ENCODE results near the gene LYSET.
"Not testable (repeated sequence)": the region's sequence is repeated elsewhere in the genome, so short reads cannot be mapped to it uniquely, and the experiment has no call there.

Gene LYSET, protein sequence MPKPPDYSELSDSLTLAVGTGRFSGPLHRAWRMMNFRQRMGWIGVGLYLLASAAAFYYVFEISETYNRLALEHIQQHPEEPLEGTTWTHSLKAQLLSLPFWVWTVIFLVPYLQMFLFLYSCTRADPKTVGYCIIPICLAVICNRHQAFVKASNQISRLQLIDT

DNA sequence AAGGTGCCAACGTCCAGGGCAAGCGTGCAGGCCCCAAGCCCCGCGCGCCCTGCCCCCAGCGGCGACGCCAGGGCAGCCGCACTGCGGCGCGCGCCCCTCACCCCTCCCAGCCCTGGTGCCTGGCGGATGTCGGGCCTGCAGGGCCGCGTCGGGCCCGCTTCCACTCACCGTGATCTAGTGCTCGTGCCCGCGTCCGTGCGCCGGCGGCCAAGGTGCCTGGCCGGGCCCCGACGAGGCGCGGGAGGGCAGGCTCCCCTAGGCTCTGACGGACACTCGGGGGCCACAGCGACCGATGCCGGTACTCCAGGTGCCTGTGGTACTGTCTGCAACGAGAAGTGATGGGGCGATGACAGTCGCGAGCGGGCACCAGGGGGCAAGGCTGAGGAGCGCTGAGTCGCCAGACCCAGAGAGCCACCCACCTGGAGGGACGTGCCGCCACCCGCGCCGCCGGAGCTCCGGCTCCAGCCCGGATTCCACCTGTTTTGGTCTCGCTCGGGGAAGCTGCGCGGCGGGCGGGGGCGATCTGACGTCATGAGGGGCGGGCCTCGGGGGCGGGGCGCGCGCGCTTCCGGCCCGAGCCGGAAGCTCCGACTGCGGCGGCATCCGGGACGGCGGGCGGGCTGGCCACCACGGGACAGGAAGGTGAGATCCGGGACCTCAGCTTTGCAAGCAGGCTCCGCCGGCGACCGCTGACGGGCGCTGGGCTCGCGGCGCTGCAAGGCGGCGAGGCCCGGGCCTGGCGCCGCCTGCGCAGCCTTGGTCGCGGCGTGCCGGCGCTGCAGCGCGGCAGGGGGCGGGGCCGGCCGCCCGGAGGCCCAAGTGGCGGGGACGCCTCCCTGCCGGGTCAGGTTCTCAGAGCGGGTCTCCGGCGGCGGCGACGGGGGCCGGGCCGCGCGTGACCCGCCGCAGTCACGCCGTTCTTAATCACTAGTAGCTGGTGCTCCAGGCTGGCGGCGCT is at the start of gene LYSET, which contains the start of gene MOAP1:
LYSET (plus strand) TSS at position 927 of the 958 bp plus-strand sequence. CDS start 89 bp downstream, outside the sequence.
MOAP1 (minus strand) TSS at position 507 of the 958 bp plus-strand sequence. CDS start 655 bp downstream, outside the sequence.
- DNase-seq = peak; percentile 58

DNA sequence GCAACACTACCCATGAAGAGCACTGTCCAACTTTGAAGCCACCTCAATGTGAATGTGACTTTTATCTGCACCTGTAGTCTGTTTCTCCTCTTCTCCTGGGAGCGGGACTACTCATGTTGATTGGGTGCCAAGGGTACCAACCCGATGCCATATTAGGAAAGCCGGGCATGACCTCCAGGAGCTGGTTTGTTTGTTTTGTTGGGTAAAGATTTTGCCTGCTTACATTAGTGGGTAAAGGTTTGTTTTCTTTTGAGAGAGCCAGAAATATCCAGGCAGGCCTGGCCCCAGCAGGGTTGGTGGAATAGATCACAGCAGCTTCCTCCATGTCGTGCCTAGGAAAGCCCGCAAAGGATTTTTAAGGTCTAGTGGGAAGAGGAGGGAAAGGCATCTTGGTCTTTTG is 49.7 kb upstream of the LYSET start:
- DNase-seq = no peak

DNA sequence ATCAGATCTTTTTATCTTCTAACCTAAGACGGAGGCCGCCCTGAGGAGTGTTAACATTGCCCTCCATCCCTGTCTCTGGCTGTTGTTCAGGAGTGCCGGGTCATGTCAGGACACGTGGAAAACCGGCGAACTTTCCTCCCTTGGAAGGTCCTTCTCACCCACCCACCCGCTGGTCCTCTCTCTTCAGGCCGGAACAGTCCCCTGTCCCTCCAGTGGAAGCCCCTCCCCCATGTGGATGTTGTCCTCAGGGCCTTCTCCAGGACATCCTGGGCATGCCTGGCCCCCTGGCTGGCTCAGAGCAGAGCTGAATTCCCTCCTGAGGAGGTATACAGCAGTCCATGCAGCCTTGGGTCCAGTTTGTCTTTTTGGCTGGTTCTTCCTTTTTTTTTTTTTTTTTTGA is 49.1 kb upstream of the LYSET start:
- DNase-seq = no peak

DNA sequence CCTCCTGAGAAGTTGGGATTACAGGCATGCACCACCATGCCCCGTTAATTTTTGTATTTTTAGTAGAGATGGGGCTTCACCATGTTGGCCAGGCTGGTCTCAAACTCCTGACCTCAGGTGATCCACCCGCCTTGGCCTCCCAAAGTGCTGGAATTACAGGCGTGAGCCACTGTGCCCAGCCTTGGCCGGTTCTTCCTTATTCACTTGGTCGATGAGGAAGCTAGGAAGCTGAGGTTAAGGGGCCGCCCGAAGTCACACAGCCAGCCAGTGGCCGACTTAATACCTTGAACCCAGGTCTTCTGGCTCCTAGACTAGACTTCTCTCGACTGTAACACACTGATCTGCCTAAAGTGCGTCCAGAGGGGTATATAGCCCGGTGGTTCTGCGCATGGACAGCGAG is 48.6 kb upstream of the LYSET start:
- DNase-seq = not testable (repeated sequence)

DNA sequence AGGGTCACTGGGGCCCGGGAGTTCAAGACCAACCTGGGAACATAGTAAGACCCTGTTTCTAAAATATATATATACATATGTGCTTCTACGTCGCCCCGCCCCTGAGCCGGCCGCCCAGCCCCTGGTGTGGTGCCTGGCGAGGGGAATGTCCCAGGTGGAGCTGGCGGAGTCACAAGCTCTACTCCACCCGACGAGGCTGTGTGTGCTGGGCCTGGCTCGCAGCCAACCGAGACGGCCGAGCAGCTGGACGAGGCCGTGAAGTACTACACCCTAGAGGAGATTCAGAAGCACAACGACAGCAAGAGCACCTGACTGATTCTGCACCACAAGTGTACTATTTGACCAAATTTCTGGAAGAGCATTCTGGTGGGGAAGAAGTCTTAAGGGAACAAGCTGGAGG is 47.3 kb upstream of the LYSET start:
- DNase-seq = no peak

DNA sequence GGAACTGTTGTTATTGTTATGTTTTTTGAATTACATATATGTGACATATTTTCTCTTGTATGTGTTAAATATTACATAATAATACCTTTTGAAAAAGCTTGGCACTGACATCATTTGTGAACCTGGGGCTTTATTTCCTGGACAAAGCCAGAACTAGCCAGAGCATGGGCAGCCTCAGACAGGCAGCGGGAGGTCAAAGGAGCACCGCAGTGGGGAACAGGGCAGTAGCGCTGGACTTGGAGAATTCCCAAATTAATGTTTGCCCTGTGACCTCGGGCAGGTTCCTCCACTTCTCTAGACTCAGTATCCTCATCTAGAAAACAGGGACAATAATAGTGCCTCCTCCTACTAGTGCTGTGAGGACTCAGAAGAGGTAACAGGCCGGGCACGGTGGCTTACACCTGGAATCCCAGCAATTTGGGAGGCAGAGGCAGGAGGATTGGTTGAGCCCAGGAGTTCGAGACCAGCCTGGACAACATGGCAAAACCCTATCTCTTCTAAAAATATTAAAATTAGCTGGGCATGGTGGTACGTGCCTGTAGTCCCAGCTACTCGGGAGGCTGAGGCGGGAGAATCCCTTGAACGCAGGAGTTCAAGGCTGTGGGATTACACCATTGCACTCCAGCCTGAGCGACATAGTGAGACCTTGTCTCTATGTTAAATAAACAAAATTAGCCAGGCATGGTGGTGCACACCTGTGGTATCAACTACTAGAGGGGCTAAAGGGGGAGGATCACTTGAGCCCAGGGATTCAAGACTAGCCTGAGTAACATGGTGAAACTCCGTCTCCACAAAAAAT is 42.1 kb upstream of the LYSET start:
- DNase-seq = no peak

DNA sequence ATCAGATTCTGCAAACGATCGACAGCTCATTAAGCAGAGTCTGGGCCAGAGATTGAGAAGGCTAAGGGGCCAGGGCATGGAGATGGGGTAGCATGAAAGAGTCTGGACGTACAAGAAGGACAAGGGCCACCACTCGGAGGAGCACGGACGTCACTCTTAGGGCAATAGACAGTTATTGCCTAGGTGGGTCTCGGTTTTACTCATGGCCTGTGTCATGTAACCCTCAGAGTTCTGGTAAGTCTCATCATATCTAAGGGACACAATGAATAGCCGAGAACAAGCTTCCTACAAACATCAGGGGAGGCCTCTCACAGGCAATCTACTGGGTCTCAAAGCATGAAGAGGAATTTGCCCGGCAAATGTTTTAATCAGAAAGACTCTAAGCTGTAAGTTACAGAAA is 39.0 kb upstream of the LYSET start:
- DNase-seq = no peak

DNA sequence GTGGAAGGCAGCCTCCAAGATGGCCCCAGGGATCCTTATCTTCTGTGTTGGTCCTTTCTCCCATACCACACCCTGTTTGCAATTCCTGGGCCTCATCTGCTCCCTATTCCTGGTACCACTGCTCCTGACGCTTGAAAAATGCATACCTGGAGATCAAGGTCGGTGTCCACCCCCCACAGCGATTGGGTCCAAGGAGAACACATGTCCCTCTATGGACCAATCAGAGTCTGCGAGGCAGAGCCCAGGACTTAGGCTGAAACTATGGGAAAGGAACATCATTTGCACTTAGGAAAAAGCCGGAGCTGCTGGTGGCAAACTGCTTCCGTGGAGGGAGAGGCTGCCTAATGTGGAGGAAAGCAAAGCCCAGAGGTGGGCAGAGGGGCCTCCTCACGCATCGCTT is 36.1 kb upstream of the LYSET start:
- DNase-seq = no peak

DNA sequence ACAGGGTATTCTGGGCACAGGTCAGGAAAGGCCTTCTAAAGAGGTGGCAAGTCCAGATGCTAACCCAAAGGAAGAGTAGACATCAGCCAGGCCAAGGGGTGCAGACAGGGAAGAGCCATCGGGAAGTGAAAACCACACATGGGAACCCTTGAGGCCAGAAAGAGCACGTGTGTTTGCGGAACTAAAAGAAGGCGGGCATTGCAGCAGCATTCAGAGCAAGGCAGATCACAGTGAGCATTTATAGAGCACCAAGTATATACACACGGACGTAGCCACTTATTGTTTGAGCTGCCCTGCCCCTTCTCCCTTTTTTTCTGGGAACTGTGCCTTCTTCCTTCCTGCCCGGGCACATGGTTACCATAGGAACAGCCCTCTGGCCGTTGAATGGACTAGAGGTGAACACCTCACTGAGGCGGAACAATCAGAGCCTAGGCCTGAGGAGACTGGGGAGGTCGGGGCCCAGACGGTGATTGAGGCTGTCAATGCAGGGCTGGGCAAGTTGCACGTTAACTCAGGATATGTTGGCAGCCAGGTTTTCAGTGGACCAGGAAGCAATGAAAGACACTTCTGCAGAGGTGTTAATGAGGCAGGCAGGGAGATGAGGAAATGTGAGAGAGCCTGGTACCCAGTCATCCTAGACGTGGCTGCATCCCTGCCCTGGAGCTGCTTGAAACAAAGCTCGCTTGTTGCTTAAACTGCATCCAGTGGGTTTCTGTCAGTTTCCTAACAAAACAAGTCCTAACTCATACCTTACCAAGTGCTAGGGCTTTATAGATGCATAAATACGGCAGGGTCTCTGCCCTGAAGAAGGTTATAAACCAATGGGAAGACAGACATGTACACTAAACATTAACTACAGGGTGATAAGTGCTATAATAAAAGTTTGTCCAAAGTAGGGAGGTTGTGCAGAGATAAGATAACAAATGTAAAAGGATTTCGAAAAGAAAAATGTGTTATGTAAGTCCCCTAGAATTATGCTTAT is 34.6 kb upstream of the LYSET start:
- no peak for DNase-seq

DNA sequence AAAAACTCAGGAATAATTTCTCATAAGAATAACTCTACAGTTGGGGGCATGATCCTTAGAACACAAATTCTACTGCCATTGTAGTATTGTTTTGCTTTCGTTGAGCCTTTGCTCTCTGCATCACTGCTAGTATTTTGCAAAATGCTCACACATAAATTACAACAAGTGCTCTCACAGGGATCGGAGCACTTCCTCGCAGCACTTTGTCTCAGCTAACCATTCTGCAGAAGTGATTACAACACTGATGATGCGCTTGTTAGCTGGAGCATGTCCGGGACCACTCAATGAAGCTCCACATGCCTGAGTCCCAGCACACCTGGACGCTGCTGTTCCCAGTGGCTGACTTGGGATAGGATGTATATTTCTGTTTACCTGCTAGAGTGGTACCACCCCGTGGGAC is 32.0 kb upstream of the LYSET start:
- no peak for DNase-seq

DNA sequence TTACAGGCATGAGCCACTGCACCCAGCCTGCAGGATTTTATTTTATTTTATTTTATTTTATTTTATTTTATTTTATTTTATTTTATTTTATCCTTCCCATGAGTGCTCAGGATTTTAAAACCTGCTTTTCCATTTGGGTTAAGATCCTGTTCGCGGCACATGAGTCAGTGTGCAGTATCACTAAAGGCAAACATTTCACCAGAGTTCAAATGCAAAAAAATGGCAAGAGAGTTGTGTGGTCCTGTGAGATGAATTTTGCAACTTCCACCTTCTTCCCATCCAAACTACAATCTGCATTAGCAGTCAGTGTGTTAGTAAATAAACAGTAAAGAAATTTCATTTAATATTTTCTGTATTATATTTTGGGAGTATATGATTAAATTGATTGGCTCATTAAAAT is 29.4 kb upstream of the LYSET start:
- no peak for DNase-seq

DNA sequence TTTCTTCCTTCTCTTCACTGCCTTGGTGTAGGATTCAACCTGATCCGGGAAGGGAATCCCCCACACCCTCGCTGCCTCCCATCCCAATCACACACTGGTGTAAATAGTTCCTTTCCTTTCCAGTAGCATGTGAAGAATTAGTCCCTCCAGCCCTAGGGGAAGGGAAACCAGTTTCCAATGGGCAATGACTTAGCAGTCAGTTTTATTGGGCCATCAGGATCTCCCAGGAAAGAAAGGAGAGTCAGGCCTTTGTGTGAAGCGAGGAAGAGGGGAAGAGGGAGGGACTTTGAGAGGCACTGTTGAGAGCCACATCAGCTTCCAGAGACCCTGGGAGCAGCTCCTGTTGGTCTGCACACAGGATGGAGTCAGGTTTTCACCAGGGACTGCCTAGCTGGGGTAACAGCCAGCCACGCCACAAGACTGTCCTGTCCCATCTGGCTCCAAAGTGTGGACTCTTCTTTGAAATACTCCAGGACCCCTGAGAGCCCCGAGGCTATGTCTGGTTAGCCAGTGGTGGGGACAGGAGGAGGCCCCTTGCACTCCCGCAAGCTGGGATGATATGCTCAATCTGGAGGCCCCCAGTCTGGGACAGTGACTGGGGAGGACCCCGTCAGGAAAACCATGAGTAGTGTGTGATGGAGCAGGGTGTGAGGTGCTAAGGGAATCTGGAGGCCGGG is 28.3 kb upstream of the LYSET start:
- DNase-seq = no peak

DNA sequence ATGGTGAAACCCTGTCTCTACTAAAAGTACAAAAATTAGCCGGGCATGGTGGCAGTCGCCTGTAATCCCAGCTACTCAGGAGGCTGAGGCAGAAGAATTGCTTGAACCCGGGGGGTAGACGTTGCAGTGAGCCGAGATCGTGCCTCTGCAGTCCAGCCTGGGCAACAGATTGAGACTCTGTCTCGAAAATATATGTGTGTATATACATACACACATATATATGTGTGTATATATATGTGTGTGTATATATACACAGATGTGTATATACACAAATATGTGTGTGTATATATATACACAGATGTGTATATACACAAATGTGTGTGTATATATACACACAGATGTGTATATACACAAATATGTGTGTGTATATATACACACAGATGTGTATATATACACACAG is 26.8 kb upstream of the LYSET start:
- DNase-seq = not testable (repeated sequence)

DNA sequence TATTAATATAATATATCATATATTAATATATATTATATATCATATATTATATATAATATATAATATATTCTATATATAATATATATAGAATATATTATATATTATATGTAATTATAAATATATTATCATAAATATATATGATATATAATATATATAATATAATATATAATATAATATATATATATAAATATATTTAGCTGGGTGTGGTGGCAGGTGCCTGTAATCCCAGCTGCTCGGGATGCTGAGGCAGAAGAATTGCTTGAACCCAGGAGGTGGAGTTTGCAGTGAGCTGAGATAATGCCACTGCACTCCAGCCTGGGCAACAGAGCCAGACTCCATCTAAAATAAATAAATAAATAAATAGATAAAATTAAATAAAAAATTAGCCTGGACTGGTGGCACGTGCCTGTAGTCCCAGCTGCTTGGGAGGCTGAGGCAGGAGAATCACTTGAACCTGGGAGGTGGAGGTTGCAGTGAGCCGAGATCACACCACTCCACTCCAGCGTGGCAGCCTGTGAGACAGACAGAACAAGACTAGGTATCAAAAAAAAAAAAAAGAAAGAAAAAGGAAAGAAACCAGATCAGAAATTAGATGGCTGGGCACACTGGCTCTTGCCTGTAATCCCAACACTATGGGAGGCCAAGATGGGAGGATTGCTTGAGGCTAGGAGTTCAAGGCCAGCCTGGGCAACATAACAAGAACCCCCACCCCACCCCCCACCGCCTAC is 25.3 kb upstream of the LYSET start:
- not testable (repeated sequence) for DNase-seq

DNA sequence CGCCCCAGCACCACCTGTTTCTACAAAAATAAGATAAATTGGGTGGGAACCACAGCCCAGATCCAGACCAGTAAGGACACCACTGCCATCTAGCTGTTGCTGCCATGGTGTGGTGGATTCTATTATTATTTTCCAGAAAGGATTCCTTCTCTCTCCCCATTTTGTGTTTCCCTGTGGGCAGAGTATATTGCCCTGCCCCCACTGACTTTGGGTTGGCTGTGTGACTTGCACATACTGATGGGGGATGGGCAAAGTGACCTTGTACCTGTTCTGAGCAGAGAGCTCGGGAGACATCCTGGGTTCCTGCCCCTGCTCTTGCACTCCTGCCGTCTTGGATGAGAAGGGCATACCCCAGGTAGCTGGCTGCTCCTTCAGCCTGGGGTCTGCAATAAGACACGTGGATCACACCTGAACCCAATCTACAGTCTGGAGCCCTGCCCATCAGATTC is 24.7 kb upstream of the LYSET start:
- no peak for DNase-seq

DNA sequence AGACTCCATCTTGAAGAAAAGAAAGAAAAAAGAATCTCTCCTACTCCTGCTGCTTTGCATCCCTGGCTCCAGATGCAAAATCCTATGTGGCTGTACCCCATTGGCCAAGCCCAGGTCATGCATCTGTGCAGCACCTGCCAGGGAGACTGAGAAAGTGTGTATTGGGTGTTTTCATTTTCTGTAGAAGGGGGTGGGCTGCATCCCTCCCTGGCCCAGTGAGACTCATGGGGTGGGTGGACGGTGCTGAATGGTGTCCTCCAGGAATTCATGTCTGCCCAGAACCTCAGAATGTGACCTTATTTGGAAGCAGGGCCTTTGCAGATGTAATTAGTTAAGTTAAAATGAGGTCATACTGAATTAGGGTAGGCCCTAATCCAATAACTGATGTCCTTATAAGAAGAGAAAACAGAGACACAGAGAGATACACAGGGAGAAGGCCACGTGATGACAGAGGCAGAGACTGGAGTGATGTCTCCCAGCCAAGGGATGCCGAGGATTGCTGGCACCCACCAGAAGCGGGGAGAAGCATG is 23.6 kb upstream of the LYSET start:
- no peak for DNase-seq

DNA sequence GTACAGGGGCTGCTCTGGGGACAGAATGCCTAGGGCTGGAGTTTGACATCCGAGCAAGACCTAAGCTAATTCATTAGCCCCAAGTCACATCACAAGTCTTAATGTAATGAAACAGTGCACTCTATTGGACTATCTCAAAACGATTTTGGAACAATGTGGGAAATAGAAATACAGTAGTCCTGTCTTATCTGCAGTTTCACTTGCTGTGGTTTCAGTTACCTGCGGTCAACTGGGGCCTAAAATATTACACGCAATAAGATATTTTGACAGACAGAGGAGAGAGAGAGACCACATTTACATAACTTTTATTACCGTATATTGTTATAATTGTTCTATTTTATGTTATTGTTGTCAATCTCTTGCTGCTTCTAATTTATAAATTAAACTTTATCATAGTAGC is 21.6 kb upstream of the LYSET start:
- DNase-seq = no peak

DNA sequence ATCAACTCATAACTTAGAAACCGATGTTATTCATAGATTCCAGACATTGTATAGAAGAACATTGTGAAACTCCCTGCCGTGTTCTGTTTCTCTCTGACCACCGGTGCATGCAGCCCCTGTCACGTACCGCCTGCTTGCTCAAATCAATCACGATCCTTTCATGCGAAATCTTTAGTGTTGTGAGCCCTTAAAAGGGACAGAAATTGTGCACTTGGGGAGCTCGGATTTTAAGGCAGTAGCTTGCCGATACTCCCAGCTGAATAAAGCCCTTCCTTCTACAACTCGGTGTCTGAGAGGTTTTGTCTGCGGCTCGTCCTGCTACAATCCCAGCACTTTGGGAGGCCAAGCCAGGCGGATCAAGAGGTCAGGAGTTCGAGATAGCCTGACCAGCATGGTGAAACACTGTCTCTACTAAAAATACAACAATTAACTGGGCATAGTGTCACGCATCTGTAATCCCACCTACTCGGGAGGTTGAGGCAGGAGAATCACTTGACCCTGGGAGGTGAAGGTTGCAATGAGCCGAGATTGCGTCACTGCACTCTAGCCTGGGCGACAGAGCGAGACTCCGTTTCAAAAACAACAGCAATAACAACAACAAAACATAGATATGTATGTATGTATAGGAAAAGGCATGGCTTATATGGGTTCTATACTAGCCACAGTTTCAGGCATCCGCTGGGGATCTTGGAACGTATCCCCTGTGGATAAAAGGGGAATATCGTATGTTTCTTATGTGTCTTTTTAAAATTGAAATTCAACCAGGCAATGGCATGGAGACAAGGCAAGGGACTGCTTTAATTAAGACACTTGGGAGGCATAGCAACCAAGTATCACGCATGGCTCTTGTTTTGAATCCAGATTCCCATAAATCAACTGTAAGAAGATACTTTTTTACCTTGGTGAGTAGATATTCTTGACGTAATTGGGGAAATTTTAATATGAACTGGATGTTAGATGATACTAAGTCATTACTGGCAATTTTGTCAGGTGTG is 19.5 kb upstream of the LYSET start:
- DNase-seq = not testable (repeated sequence)

DNA sequence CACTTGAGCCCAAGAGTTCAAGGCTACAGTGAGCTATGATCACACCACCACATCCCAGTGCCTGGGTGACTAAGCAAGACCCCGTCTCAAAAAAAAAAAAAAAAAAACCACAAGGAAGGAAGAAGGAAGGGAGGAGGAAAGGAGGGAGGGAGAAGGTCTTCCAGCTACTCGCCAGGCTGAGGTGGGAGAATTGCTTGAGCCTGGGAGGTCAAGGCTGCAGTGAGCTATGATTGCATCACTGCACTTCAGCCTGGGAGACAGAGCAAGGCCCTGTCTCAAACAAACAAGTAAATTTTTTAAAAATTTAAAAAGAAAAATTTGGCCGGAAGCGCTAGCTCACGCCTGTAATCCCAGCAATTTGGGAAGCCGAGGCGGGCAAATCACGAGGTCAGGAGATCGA is 16.5 kb upstream of the LYSET start:
- not testable (repeated sequence) for DNase-seq
